H1 (cell line): ENCODE data around the gene SEC16A. TPM values are rescaled to one million over a fixed set of nuclear protein-coding genes. Genes with fewer than 3 reads are reported as not detected.

ENCODE experiments used
- CTCF ChIA-PET: fragments of 300-600 bp; sonication (Branson Sonifier 250); formaldehyde crosslinking; loops from one replicate; lab custom pipeline; 2021; ENCODE audit not compliant: partially characterized antibody; lab: Charles Lee
- POLR2A ChIA-PET: fragments of 300-600 bp; sonication (Branson Sonifier 250); formaldehyde crosslinking; loops from one replicate; lab custom pipeline; 2021; ENCODE audit warnings: inconsistent platforms; ENCODE audit not compliant: partially characterized antibody; lab: Charles Lee
- DNase-seq, 2 experiments: peaks; one replicate each; pipeline versions ENCODE4 v3.0.0 to v3.0.0-alpha.2; 2010 to 2022; ENCODE audit warnings: low spot score in 2 of 2, low read depth in 1 of 2, mixed read lengths in 1 of 2
- FAIRE-seq: peaks from 2 replicates; lab custom pipeline; 2011; peaks lifted over from hg19 to GRCh38; lab: Jason Lieb, UNC
- H2AFZ ChIP-seq: 2 replicates; pipeline ENCODE4 v1.8.1; 2012; ENCODE audit warnings: low read length, inconsistent platforms
- H2AK5ac ChIP-seq: 2 replicates; pipeline ENCODE4 v1.6.1; 2013; ENCODE audit warnings: low read depth, low read length
- H2BK120ac ChIP-seq: replicated peaks from 2 replicates; pipeline ENCODE3; 2013; ENCODE audit warnings: low read depth, low read length, inconsistent platforms
- H2BK12ac ChIP-seq: 2 replicates; pipeline ENCODE4 v1.6.1; 2013; ENCODE audit warnings: low read depth, low read length
- H2BK15ac ChIP-seq: 2 replicates; pipeline ENCODE4 v1.6.1; 2013; ENCODE audit warnings: low read length
- H2BK20ac ChIP-seq: 2 replicates; pipeline ENCODE4 v1.6.1; 2013; ENCODE audit warnings: low read length
- H2BK5ac ChIP-seq: 2 replicates; pipeline ENCODE4 v1.6.1; 2013; ENCODE audit warnings: low read depth, low read length
- H3K14ac ChIP-seq: 2 replicates; pipeline ENCODE4 v1.6.1; 2013; ENCODE audit warnings: inconsistent platforms; ENCODE audit not compliant: insufficient read length
- H3K18ac ChIP-seq: 2 replicates; pipeline ENCODE4 v1.6.1; 2013; ENCODE audit warnings: low read length; ENCODE audit errors: extremely low read depth
- H3K23ac ChIP-seq: 2 replicates; pipeline ENCODE4 v1.6.1; 2013; ENCODE audit warnings: inconsistent platforms; ENCODE audit not compliant: insufficient read length
- H3K23me2 ChIP-seq: 2 replicates; pipeline ENCODE4 v1.6.1; 2013; ENCODE audit warnings: low read depth, low read length
- H3K27ac ChIP-seq: 2 replicates; pipeline ENCODE4 v1.6.1; 2011; ENCODE audit warnings: low read depth, low read length, inconsistent platforms
- H3K27me3 ChIP-seq, 4 experiments: replicated peaks in 1 of 4; 1 replicate in 1 of 4; 2 replicates in 3 of 4; pipeline versions ENCODE4 v1.6.1 to v1.8.1; 2011 to 2013; ENCODE audit warnings: low read length in 3 of 4, mild to moderate bottlenecking in 3 of 4, inconsistent platforms in 2 of 4, mixed read lengths in 2 of 4, moderate library complexity in 1 of 4; ENCODE audit not compliant: control insufficient read depth in 3 of 4, insufficient read depth in 3 of 4; ENCODE audit errors: extremely low read depth in 1 of 4
- H3K36me3 ChIP-seq, 4 experiments: 2 replicates each; pipeline versions ENCODE4 v1.6.1 to v1.8.1; 2011 to 2013; ENCODE audit warnings: mild to moderate bottlenecking in 4 of 4, low read length in 3 of 4, moderate library complexity in 2 of 4, control low read depth in 1 of 4, inconsistent platforms in 1 of 4; ENCODE audit not compliant: insufficient read depth in 4 of 4, control insufficient read depth in 2 of 4
- H3K4ac ChIP-seq: replicated peaks from 2 replicates; pipeline ENCODE3; 2013; ENCODE audit warnings: low read length, low read depth, mixed read lengths, inconsistent platforms; ENCODE audit not compliant: insufficient read length
- H3K4me1 ChIP-seq, 4 experiments: replicated peaks in 1 of 4; 1 replicate in 1 of 4; 2 replicates in 3 of 4; pipeline versions ENCODE4 v1.6.1 to v1.8.1; 2011 to 2013; ENCODE audit warnings: low read length in 3 of 4, inconsistent platforms in 2 of 4, mixed read lengths in 1 of 4; ENCODE audit not compliant: insufficient read depth in 4 of 4, control insufficient read depth in 3 of 4
- H3K4me2 ChIP-seq, 2 experiments: 2 replicates each; pipeline versions ENCODE4 v1.6.1 to v1.8.1; 2011 to 2013; ENCODE audit warnings: low read depth in 2 of 2, low read length in 2 of 2, control low read depth in 1 of 2, inconsistent platforms in 1 of 2, mild to moderate bottlenecking in 1 of 2; ENCODE audit not compliant: insufficient read depth in 1 of 2
- H3K4me3 ChIP-seq, 4 experiments: fragments of 200-600, 300-600 bp in 1 of 4; sonication (generic), shearing (Covaris generic), sonication (Bioruptor Twin) in 1 of 4; 2 replicates each; pipeline versions ENCODE4 v1.5.1 to v1.8.1; 2011 to 2016; ENCODE audit warnings: low read length in 4 of 4, low read depth in 3 of 4, control low read depth in 2 of 4, inconsistent platforms in 2 of 4, mild to moderate bottlenecking in 2 of 4, mixed read lengths in 1 of 4, moderate library complexity in 1 of 4; ENCODE audit not compliant: insufficient read depth in 2 of 4; ENCODE audit errors: extremely low read depth in 1 of 4
- H3K56ac ChIP-seq: replicated peaks from 2 replicates; pipeline ENCODE3; 2013; ENCODE audit warnings: low read depth, mild to moderate bottlenecking, mixed read lengths, low read length, inconsistent platforms; ENCODE audit not compliant: insufficient read length
- H3K79me1 ChIP-seq: 2 replicates; pipeline ENCODE4 v1.6.1; 2013; ENCODE audit warnings: low read depth, low read length, control low read depth
- H3K79me2 ChIP-seq, 2 experiments: 2 replicates each; pipeline versions ENCODE4 v1.6.1 to v1.8.1; 2012 to 2013; ENCODE audit warnings: low read length in 2 of 2, mild to moderate bottlenecking in 2 of 2, inconsistent platforms in 1 of 2; ENCODE audit not compliant: insufficient read depth in 2 of 2, control insufficient read depth in 1 of 2
- H3K9ac ChIP-seq, 4 experiments: replicated peaks in 1 of 4; 1 replicate in 1 of 4; 2 replicates in 3 of 4; pipeline versions ENCODE4 v1.6.1 to v1.8.1; 2011 to 2013; ENCODE audit warnings: low read depth in 3 of 4, low read length in 3 of 4, control low read depth in 2 of 4, mild to moderate bottlenecking in 2 of 4, moderate library complexity in 2 of 4, inconsistent platforms in 1 of 4; ENCODE audit errors: extremely low read depth in 1 of 4
- H3K9me3 ChIP-seq, 2 experiments: 2 replicates each; pipeline versions ENCODE4 v1.6.1 to v1.8.1; 2012 to 2013; ENCODE audit warnings: mild to moderate bottlenecking in 2 of 2, moderate library complexity in 2 of 2, control low read depth in 1 of 2, inconsistent platforms in 1 of 2, low read depth in 1 of 2, low read length in 1 of 2, mixed read lengths in 1 of 2; ENCODE audit not compliant: insufficient read depth in 2 of 2
- H4K20me1 ChIP-seq, 2 experiments: replicated peaks in 1 of 2; 2 replicates each; pipeline versions ENCODE3 to v1.8.1; 2011 to 2013; ENCODE audit warnings: inconsistent platforms in 2 of 2, low read length in 2 of 2, mild to moderate bottlenecking in 1 of 2; ENCODE audit not compliant: insufficient read depth in 2 of 2, control insufficient read depth in 1 of 2
- H4K5ac ChIP-seq: 2 replicates; pipeline ENCODE4 v1.6.1; 2013; ENCODE audit warnings: low read length, low read depth, mixed read lengths, inconsistent platforms; ENCODE audit not compliant: insufficient read length
- H4K8ac ChIP-seq: 2 replicates; pipeline ENCODE4 v1.8.0; 2013; ENCODE audit warnings: mild to moderate bottlenecking, moderate library complexity, low read length, inconsistent platforms; ENCODE audit not compliant: insufficient read depth; ENCODE audit errors: extremely low read depth
- H4K91ac ChIP-seq: replicated peaks from 2 replicates; pipeline ENCODE3; 2013; ENCODE audit warnings: low read length, mixed read lengths, inconsistent platforms; ENCODE audit not compliant: insufficient read length
- ASH2L ChIP-seq: fragments of 200-600, 300-600 bp; sonication (generic); IDR thresholded peaks from one replicate; pipeline ENCODE4 v1.7.1; 2017; ENCODE audit warnings: low read length
- ATF3 ChIP-seq: IDR thresholded peaks from 2 replicates; pipeline ENCODE4 v1.6.1; 2011; ENCODE audit warnings: low read depth, mild to moderate bottlenecking, low read length; ENCODE audit not compliant: insufficient read depth
- BACH1 ChIP-seq: IDR thresholded peaks from 2 replicates; pipeline ENCODE4 v1.6.1; 2012; ENCODE audit warnings: low read length, improper control_type of control experiment
- CBX5 ChIP-seq: fragments of 300-800, 300-1000 bp; sonication (generic); IDR thresholded peaks from 2 replicates; pipeline ENCODE4 v1.7.1; 2016; ENCODE audit warnings: antibody characterized with exemption, low read length, low read depth
- CREB1 ChIP-seq: IDR thresholded peaks from 2 replicates; pipeline ENCODE4 v1.6.1; 2012; ENCODE audit warnings: inconsistent platforms
- GABPA ChIP-seq: IDR thresholded peaks from 2 replicates; pipeline ENCODE4 v1.6.1; 2011; ENCODE audit warnings: mild to moderate bottlenecking, low read length, moderate library complexity, borderline replicate concordance; ENCODE audit not compliant: insufficient read depth
- JUND ChIP-seq: IDR thresholded peaks from 2 replicates; pipeline ENCODE4 v1.6.1; 2011; ENCODE audit warnings: mild to moderate bottlenecking, improper control_type of control experiment, low read length
- KDM4A ChIP-seq: IDR thresholded peaks from one replicate; pipeline ENCODE4 v1.7.1; 2012; ENCODE audit warnings: low read depth, mild to moderate bottlenecking, moderate library complexity, low read length, inconsistent platforms; ENCODE audit not compliant: severe bottlenecking
- NRF1 ChIP-seq: IDR thresholded peaks from 2 replicates; pipeline ENCODE4 v1.6.1; 2011; ENCODE audit warnings: mild to moderate bottlenecking, low read depth, low read length, improper control_type of control experiment
- RNF2 ChIP-seq: fragments of 200-900, 300-1000 bp; sonication (generic); IDR thresholded peaks from 2 replicates; pipeline ENCODE4 v1.7.1; 2016; ENCODE audit warnings: borderline replicate concordance, low read depth, mild to moderate bottlenecking, antibody characterized with exemption, low read length; ENCODE audit not compliant: poor library complexity, severe bottlenecking; ENCODE audit errors: missing control alignments
- SIX5 ChIP-seq: IDR thresholded peaks from 2 replicates; pipeline ENCODE4 v1.6.1; 2011; ENCODE audit warnings: mild to moderate bottlenecking, low read depth, low read length
- SUZ12 ChIP-seq: fragments of 200-600 bp; sonication (generic); IDR thresholded peaks from 2 replicates; pipeline ENCODE4 v1.6.1; 2012; ENCODE audit warnings: mild to moderate bottlenecking, inconsistent platforms, low read length, moderate library complexity, mixed read lengths
- TEAD4 ChIP-seq: IDR thresholded peaks from 2 replicates; pipeline ENCODE4 v1.6.1; 2012; ENCODE audit warnings: low read depth, low read length, inconsistent platforms, mixed read lengths
- WGBS, 2 experiments: shearing (Covaris generic) in 1 of 2; methylation state at CpG; one replicate each; pipeline versions ENCODE4 v1.1.6 to v1.1.7; 2013 to 2015; ENCODE audit warnings: low lambda C conversion rate in 2 of 2, mixed read lengths in 2 of 2, inconsistent platforms in 1 of 2, low coverage in 1 of 2, missing lambda C conversion rate in 1 of 2; ENCODE audit not compliant: insufficient replicate concordance in 2 of 2, insufficient coverage in 1 of 2, insufficient read length in 1 of 2; ENCODE audit errors: extremely low coverage in 1 of 2, missing lambda C conversion rate in 1 of 2; 5-methylcytosine and 5-hydroxymethylcytosine counted together
- polyA plus RNA-seq, 7 experiments: library from polyadenylated mRNA; depleted of rRNA in 3 of 7; stranded (reverse) in 5 of 7; unstranded in 2 of 7; fragments of >200 nt in 5 of 7; fragments of 200-250 nt in 2 of 7; gene quantifications; 1 replicate in 5 of 7; 2 replicates in 1 of 7; 4 replicates in 1 of 7; pipeline versions ENCODE4 v1.2.1 to v1.2.3, GENCODE V29; 2011 to 2013; ENCODE audit warnings: missing spikeins in 2 of 7, mixed read lengths in 2 of 7
- total RNA-seq: library from RNA; stranded (reverse); fragmentation: NEBNext Ultra II Directional; extraction: Animal tissue kit (Norgen Biotek cat#: 25700); gene quantifications from 2 replicates; pipeline ENCODE4 v1.2.1, GENCODE V29; 2021

SEC16A gene
- total and polyA plus RNA-seq, 2 of the 8 experiments (the other 6 are each of a cell fraction or from before 2014, with no cell fraction given), result 21.6 to 49.0 TPM

GRCh38 chr9:136404801-136405136 is 78.1 kb downstream of the SEC16A start:
- no peak overlapping the region for H3K9ac ChIP-seq
- TF ChIP-seq SIX5, result no peak
- TF ChIP-seq KDM4A, result no peak
- TF ChIP-seq BACH1, result no peak
- no peak for TF ChIP-seq ATF3
- TF ChIP-seq CBX5, result no peak
- TF ChIP-seq SUZ12, result no peak
- no peak for TF ChIP-seq ASH2L
- no peak for TF ChIP-seq TEAD4
- no peak for TF ChIP-seq NRF1
- no peak for TF ChIP-seq CREB1
- TF ChIP-seq JUND, result no peak
- no peak for TF ChIP-seq RNF2
- no peak for TF ChIP-seq GABPA

More at GRCh38 chr9:136404801-136405136, 78.1 kb downstream of the SEC16A start:
- no peak overlapping the region for H3K56ac ChIP-seq
- POLR2A ChIA-PET, result interaction anchor here (1.2 to 14.6 kb wide), 5 partner anchors 9 to 71 kb away, joined by 3 to 139 read pairs (median 6); partner anchors contain the start of gene DNLZ
- FAIRE-seq (no peak), DNase-seq (no peak)
- H2AFZ ChIP-seq, result no peak overlapping the region
- no peak overlapping the region for H4K91ac ChIP-seq
- 95% methylated on average over 14 of the region's 14 CpGs; no CpG with 5 or more reads in 1 of the 2 experiments for WGBS, 2 experiments
- H3K27me3 ChIP-seq, result no peaks in the 10 kb centered on the region
- no peak overlapping the region for H3K4ac ChIP-seq
- no peak overlapping the region for H4K5ac ChIP-seq
- no peak overlapping the region for H2AK5ac ChIP-seq
- H3K23me2 ChIP-seq, result peaks cover 3% of the 10 kb centered on the region; the same call in 1 of the 2 replicates
- no peak overlapping the region for H2BK12ac ChIP-seq
- H3K14ac ChIP-seq, result no peak overlapping the region
- no peak overlapping the region for H4K8ac ChIP-seq
- H3K23ac ChIP-seq, result no peak overlapping the region
- H3K4me1 ChIP-seq, result peaks cover 0 to 3% (median 1%) of the 10 kb centered on the region in 4 experiments; a peak in 1 of 7 replicates
- H2BK120ac ChIP-seq, result no peak overlapping the region
- H3K18ac ChIP-seq, result no peak overlapping the region
- H2BK15ac ChIP-seq, result no peak overlapping the region
- H3K79me2 ChIP-seq, result peaks cover 0 to 14% of the 10 kb centered on the region in 2 experiments; a peak in 2 of 4 replicates
- CTCF ChIA-PET, result interaction anchor here (1.3 kb wide), 2 partner anchors 9 to 289 kb away, joined by 3 read pairs; no protein-coding TSS in a partner anchor
- peaks cover 11% of the 10 kb centered on the region for H3K79me1 ChIP-seq
- H3K9me3 ChIP-seq, result no peaks in the 10 kb centered on the region
- peaks cover 5 to 7% of the 10 kb centered on the region in 2 experiments for H4K20me1 ChIP-seq
- peaks cover 14 to 53% (median 36%) of the 10 kb centered on the region in 4 experiments; a peak in 7 of 8 replicates for H3K36me3 ChIP-seq
- no peak overlapping the region for H3K4me3 ChIP-seq
- H2BK5ac ChIP-seq, result no peak overlapping the region
- H2BK20ac ChIP-seq, result no peak overlapping the region
- no peak overlapping the region for H3K4me2 ChIP-seq
- no peak overlapping the region for H3K27ac ChIP-seq
